HEK293T (cell line): ENCODE data around the gene VWA3B.

Experiments used
- CTCF ChIA-PET: fragments of 350-600 bp; formaldehyde crosslinking; extraction: SDS; loops from one replicate; lab custom pipeline; 2021; ENCODE audit warnings: antibody characterized with exemption, inconsistent platforms; lab: Yijun Ruan, JAX
- POLR2A ChIA-PET: fragments of 350-600 bp; formaldehyde crosslinking; extraction: SDS; loops from one replicate; lab custom pipeline; 2020; ENCODE audit warnings: antibody characterized with exemption, inconsistent platforms; lab: Yijun Ruan, JAX
- DNase-seq: peaks from one replicate; pipeline ENCODE4 v3.0.0; 2012; ENCODE audit warnings: mixed read lengths; ENCODE audit errors: extremely low spot score
- ARNT ChIP-seq: fragments of 450-650 bp; IDR thresholded peaks from 2 replicates; pipeline ENCODE4 v1.6.1; 2017; ENCODE audit warnings: mild to moderate bottlenecking
- BHLHE40 ChIP-seq: fragments of 450-650 bp; IDR thresholded peaks from 2 replicates; pipeline ENCODE4 v1.6.1; 2016; ENCODE audit warnings: mild to moderate bottlenecking, moderate library complexity, borderline replicate concordance
- CTBP1 ChIP-seq: fragments of 450-650 bp; IDR thresholded peaks from 2 replicates; pipeline ENCODE4 v1.6.1; 2016; ENCODE audit warnings: borderline replicate concordance
- ELF4 ChIP-seq: fragments of 450-650 bp; IDR thresholded peaks from 2 replicates; pipeline ENCODE4 v1.6.1; 2017; ENCODE audit warnings: antibody characterized with exemption
- FOXA1 ChIP-seq: fragments of 450-650 bp; IDR thresholded peaks from 2 replicates; pipeline ENCODE4 v1.6.1; 2016; ENCODE audit warnings: mild to moderate bottlenecking
- FOXK2 ChIP-seq: fragments of 450-650 bp; IDR thresholded peaks from 2 replicates; pipeline ENCODE4 v1.6.1; 2016; ENCODE audit warnings: mild to moderate bottlenecking
- FOXM1 ChIP-seq: fragments of 450-650 bp; IDR thresholded peaks from 2 replicates; pipeline ENCODE4 v1.6.1; 2017; ENCODE audit warnings: mild to moderate bottlenecking, borderline replicate concordance
- HDGF ChIP-seq: fragments of 450-650 bp; IDR thresholded peaks from 2 replicates; pipeline ENCODE4 v1.6.1; 2017; ENCODE audit warnings: antibody characterized with exemption, borderline replicate concordance
- L3MBTL2 ChIP-seq: fragments of 450-650 bp; conservative IDR thresholded peaks from 2 replicates; pipeline ENCODE4 v1.6.1; 2016; ENCODE audit warnings: mild to moderate bottlenecking
- LEF1 ChIP-seq: fragments of 450-650 bp; IDR thresholded peaks from 2 replicates; pipeline ENCODE4 v1.6.1; 2017; ENCODE audit warnings: mild to moderate bottlenecking, borderline replicate concordance
- NFRKB ChIP-seq: fragments of 450-650 bp; IDR thresholded peaks from 2 replicates; pipeline ENCODE4 v1.6.1; 2016; ENCODE audit warnings: mild to moderate bottlenecking, moderate library complexity
- SP1 ChIP-seq: fragments of 450-650 bp; IDR thresholded peaks from 2 replicates; pipeline ENCODE4 v1.6.1; 2017
- SUZ12 ChIP-seq: fragments of 450-650 bp; IDR thresholded peaks from 2 replicates; pipeline ENCODE4 v1.6.1; 2016; ENCODE audit warnings: mild to moderate bottlenecking
- TARDBP ChIP-seq: fragments of 450-650 bp; IDR thresholded peaks from 2 replicates; pipeline ENCODE4 v1.6.1; 2016
- ZNF384 ChIP-seq: fragments of 450-650 bp; IDR thresholded peaks from 2 replicates; pipeline ENCODE4 v1.6.1; 2016
- TF ChIP-seq, protein P1 (sequence below): fragments of 450-650 bp; IDR thresholded peaks from 2 replicates; pipeline ENCODE4 v1.6.1; 2016

The VWA3B gene

GRCh38 chr2:98277162-98277859, 190.3 kb downstream of the VWA3B start:
- POLR2A ChIA-PET, result no interaction called here
- CTCF ChIA-PET, result interaction anchor here (0.6 to 1.2 kb wide), 2 partner anchors 8 to 162 kb away, joined by 5 to 9 read pairs; no protein-coding TSS in a partner anchor
- TF ChIP-seq ELF4 (no peak), CTBP1 (no peak), SP1 (no peak), FOXA1 (no peak), HDGF (no peak), ZNF384 (no peak)
- TF ChIP-seq, protein P1, sequence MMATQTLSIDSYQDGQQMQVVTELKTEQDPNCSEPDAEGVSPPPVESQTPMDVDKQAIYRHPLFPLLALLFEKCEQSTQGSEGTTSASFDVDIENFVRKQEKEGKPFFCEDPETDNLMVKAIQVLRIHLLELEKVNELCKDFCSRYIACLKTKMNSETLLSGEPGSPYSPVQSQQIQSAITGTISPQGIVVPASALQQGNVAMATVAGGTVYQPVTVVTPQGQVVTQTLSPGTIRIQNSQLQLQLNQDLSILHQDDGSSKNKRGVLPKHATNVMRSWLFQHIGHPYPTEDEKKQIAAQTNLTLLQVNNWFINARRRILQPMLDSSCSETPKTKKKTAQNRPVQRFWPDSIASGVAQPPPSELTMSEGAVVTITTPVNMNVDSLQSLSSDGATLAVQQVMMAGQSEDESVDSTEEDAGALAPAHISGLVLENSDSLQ, result no peak
- DNase-seq, result no peak

DNA sequence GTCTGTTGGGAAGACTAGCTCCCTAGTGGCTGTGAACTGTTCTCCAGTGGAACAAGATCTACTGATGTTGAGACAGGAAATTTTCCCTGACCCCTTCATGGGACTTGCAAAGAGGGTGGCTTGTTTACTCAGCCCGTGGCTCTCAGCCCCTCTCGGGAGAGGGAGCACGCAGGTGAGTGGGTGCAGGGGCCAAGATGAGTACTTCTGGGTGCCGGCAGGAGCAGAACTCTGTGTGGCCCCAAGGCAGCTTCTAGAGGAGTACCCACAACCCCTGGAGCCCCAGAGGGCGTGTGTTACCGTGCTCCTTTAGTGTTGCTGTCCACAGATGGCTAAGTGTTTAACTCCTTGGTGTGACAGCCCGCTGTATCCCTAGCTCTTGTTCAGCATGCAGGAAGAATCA, 191.1 kb downstream of the VWA3B start:
- no peak for DNase-seq
- ChIA-PET POLR2A (no interaction called here), CTCF (interaction anchor here (0.6 to 1.2 kb wide), 2 partner anchors 9 to 311 kb away, joined by 3 to 5 read pairs; no protein-coding TSS in a partner anchor)
- TF ChIP-seq BHLHE40, result no peak
- TF ChIP-seq FOXM1, result no peak
- no peak for TF ChIP-seq LEF1
- TF ChIP-seq SP1, result no peak
- TF ChIP-seq, protein P1, result no peak
- no peak for TF ChIP-seq HDGF
- TF ChIP-seq SUZ12, result no peak
- TF ChIP-seq ZNF384, result no peak

- ChIA-PET CTCF (interaction anchor here (1.7 kb wide), 1 partner anchor 11 kb away, joined by 10 read pairs; no protein-coding TSS in a partner anchor), POLR2A (no interaction called here)
- TF ChIP-seq L3MBTL2 (no peak), HDGF (no peak), FOXK2 (no peak), ARNT (no peak)
- TF ChIP-seq, protein P1, result no peak
- no peak for DNase-seq
Observed at GRCh38 chr2:98280376-98281102, 193.6 kb downstream of the VWA3B start.

GRCh38 chr2:98281607-98282006, 194.6 kb downstream of the VWA3B start:
- DNase-seq, result no peak
- POLR2A ChIA-PET, result no interaction called here
- CTCF ChIA-PET, result no interaction called here
- no peak for TF ChIP-seq ELF4
- no peak for TF ChIP-seq HDGF
- TF ChIP-seq CTBP1, result no peak
- no peak for TF ChIP-seq ARNT
- TF ChIP-seq BHLHE40, result no peak
- no peak for TF ChIP-seq LEF1
- no peak for TF ChIP-seq ZNF384
- no peak for TF ChIP-seq TARDBP
- TF ChIP-seq SUZ12, result no peak
- no peak for TF ChIP-seq FOXA1
- no peak for TF ChIP-seq NFRKB
- no peak for TF ChIP-seq SP1
- TF ChIP-seq L3MBTL2, result no peak
- no peak for TF ChIP-seq FOXM1
- TF ChIP-seq, protein P1, result no peak
- TF ChIP-seq FOXK2, result no peak

GRCh38 chr2:98282109-98282508, 195.1 kb downstream of the VWA3B start:
- ChIA-PET CTCF (no interaction called here), POLR2A (no interaction called here)
- no peak for DNase-seq
- TF ChIP-seq SP1 (no peak), CTBP1 (no peak), ARNT (no peak), FOXA1 (no peak), FOXM1 (no peak), FOXK2 (no peak), BHLHE40 (no peak), ELF4 (no peak), TARDBP (no peak), SUZ12 (no peak), NFRKB (no peak), L3MBTL2 (no peak), ZNF384 (no peak), HDGF (no peak), LEF1 (no peak)
- TF ChIP-seq, protein P1, result no peak
